Keratinocyte (primary cell): ENCODE data around the gene EXD3.

Experiments
- CTCF ChIP-seq, 3 experiments: IDR thresholded peaks in 1 of 3; conservative IDR thresholded peaks in 1 of 3; optimal IDR thresholded peaks in 1 of 3; 2 replicates in 2 of 3; 3 replicates in 1 of 3; pipeline versions ENCODE3 to v1.5.1; 2011; ENCODE audit warnings: low read length in 3 of 3, mild to moderate bottlenecking in 3 of 3, moderate library complexity in 2 of 3, control low read depth in 1 of 3, inconsistent platforms in 1 of 3; ENCODE audit not compliant: insufficient read depth in 2 of 3; ENCODE audit errors: extremely low read depth in 1 of 3
- EZH2 ChIP-seq: IDR thresholded peaks from one replicate; pipeline ENCODE4 v1.6.1; 2012; ENCODE audit warnings: inconsistent platforms, mild to moderate bottlenecking, low read length, moderate library complexity

GRCh38 chr9:137347928-137348327, 75.0 kb downstream of the EXD3 start:
- TF ChIP-seq CTCF (optimal IDR thresholded peaks at IDR 0.05 in 1 of 3, IDR thresholded peaks at IDR 0.05 in 1 of 3, conservative IDR thresholded peaks at IDR 0.05 in 1 of 3; ENCODE audit: extremely low read depth in 1 of 3, insufficient read depth in 2 of 3, low read length in 3 of 3) (no peak), EZH2 (no peak)
